Caco-2 (cell line): ENCODE results near the gene PPP2R3B. TPM values are rescaled to one million over a fixed set of nuclear protein-coding genes. Genes with fewer than 3 reads are reported as not detected.

Experiments
- BruUV-seq: library from RNA; stranded (reverse); fragments of 400-500 nt; replicated peaks from 2 replicates; lab custom pipeline; 2021; lab: Mats Ljungman, UMichigan
- CTCF ChIA-PET: fragments of 300-600 bp; sonication (Branson Sonifier 250); formaldehyde crosslinking; loops from one replicate; lab custom pipeline; 2022; ENCODE audit warnings: antibody characterized with exemption; lab: Charles Lee
- POLR2A ChIA-PET: fragments of 300-600 bp; sonication (Branson Sonifier 250); formaldehyde crosslinking; loops from one replicate; lab custom pipeline; 2022; ENCODE audit warnings: antibody characterized with exemption; lab: Charles Lee
- DNase-seq, 2 experiments: peaks; one replicate each; pipeline versions ENCODE4 v3.0.0 to v3.0.0-alpha.2; 2020 to 2022
- H3K27me3 ChIP-seq: replicated peaks from 2 replicates; pipeline ENCODE4 v1.6.0; 2011; ENCODE audit warnings: low read length; ENCODE audit not compliant: control insufficient read depth, insufficient read depth
- H3K36me3 ChIP-seq: 2 replicates; pipeline ENCODE4 v1.5.1; 2011; ENCODE audit warnings: low read length; ENCODE audit not compliant: control insufficient read depth, insufficient read depth
- H3K4me1 ChIP-seq: fragments of 250-450 bp; sonication (Bioruptor Pico); 2 replicates; pipeline ENCODE4 v1.5.1; 2020; ENCODE audit warnings: mild to moderate bottlenecking
- H3K4me3 ChIP-seq: 2 replicates; pipeline ENCODE4 v1.5.1; 2011; ENCODE audit warnings: low read depth, mild to moderate bottlenecking, control low read depth, low read length
- H3K9me3 ChIP-seq: fragments of 250-450 bp; sonication (Bioruptor Pico); 2 replicates; pipeline ENCODE4 v1.5.1; 2020; ENCODE audit warnings: mild to moderate bottlenecking, moderate library complexity
- H3K27ac Mint-ChIP-seq: one replicate; pipeline ENCODE4 v1.8.0; 2022; ENCODE audit warnings: mixed read lengths; ENCODE audit not compliant: unreplicated experiment
- H3K27me3 Mint-ChIP-seq: one replicate; pipeline ENCODE4 v1.8.0; 2022; ENCODE audit warnings: mixed read lengths; ENCODE audit not compliant: insufficient read depth, unreplicated experiment
- H3K36me3 Mint-ChIP-seq: one replicate; pipeline ENCODE4 v1.8.0; 2022; ENCODE audit warnings: mild to moderate bottlenecking, mixed read lengths; ENCODE audit not compliant: insufficient read depth, unreplicated experiment
- H3K4me1 Mint-ChIP-seq: one replicate; pipeline ENCODE4 v1.8.0; 2022; ENCODE audit warnings: low read depth, mixed read lengths; ENCODE audit not compliant: unreplicated experiment
- H3K4me3 Mint-ChIP-seq: one replicate; pipeline ENCODE4 v1.8.0; 2022; ENCODE audit warnings: mild to moderate bottlenecking, moderate library complexity, mixed read lengths; ENCODE audit not compliant: unreplicated experiment
- H3K9me3 Mint-ChIP-seq: one replicate; pipeline ENCODE4 v1.8.0; 2022; ENCODE audit warnings: mixed read lengths; ENCODE audit not compliant: unreplicated experiment
- intact Hi-C: fragments of 100-400 bp; cut with micrococcal nuclease; formaldehyde crosslinking; loops from one replicate; pipeline ENCODE4 v1.10.0; 2022; ENCODE audit not compliant: unreplicated experiment
- total RNA-seq: library from RNA; stranded (reverse); gene quantifications from 2 replicates; pipeline ENCODE4 v1.2.3, GENCODE V29; 2022
- TF ChIP-seq, protein P1 (sequence below), 2 experiments: fragments of 200-600 bp in 1 of 2; IDR thresholded peaks; 1 replicate in 1 of 2; 2 replicates in 1 of 2; pipeline versions ENCODE4 v1.5.1 to v1.8.0; 2011 to 2022; ENCODE audit warnings: antibody characterized with exemption in 1 of 2, control low read depth in 1 of 2, inconsistent platforms in 1 of 2, low read depth in 1 of 2, low read length in 1 of 2, mild to moderate bottlenecking in 1 of 2, moderate library complexity in 1 of 2; ENCODE audit not compliant: insufficient read depth in 1 of 2, severe bottlenecking in 1 of 2, unreplicated experiment in 1 of 2

The PPP2R3B gene
- total RNA-seq, 1 experiment from 2014 or later = 71.3 TPM

DNA sequence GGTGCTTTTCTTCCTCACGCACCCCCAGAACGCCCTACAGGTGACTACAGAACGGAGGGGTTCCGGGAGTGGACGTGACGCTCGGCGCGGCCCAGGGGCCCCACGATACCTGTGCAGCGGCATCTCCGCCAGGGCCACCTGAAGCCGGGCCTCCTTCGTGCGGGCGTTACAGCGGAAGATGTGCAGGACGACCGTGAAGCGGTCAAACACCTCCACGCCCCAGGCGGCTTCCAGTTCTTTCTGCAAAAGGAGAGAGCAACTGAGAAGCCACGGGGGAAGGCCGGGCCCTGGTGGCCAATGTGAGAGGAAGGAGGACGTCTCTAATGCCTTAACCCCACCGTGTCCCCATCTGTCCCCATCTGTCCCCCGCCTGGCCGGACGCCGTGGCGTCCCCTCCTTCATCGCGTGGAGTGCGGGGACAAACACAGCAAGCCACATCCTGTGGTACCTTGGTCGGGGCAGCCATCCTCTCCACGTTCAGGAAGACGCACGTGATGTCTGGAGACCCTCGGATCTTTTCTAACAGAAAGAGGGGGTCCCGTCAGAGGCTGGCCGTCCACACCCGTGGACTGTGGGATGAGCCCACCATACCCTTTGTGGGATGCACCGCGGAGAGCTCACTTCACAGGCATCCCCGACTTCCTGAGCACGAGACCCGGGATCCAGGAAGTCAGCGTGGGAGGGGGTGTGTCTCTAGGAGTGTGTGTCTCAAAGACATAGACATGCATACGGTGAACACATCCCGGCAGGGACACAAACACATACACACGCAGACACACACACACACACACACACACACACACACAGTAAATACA lies 71.7 kb downstream of the PPP2R3B start:
- Mint-ChIP-seq H3K36me3 (peaks cover 55% of the 10 kb centered on the region), H3K4me3 (no peak overlapping the region), H3K9me3 (no peaks in the 10 kb centered on the region), H3K4me1 (no peaks in the 10 kb centered on the region), H3K27ac (no peak overlapping the region), H3K27me3 (no peaks in the 10 kb centered on the region)
- Histone ChIP-seq H3K27me3 (no peaks in the 10 kb centered on the region), H3K36me3 (peaks cover 10% of the 10 kb centered on the region), H3K9me3 (no peaks in the 10 kb centered on the region), H3K4me3 (no peak overlapping the region), H3K4me1 (no peaks in the 10 kb centered on the region)
- no peak for DNase-seq
- TF ChIP-seq, protein P1, sequence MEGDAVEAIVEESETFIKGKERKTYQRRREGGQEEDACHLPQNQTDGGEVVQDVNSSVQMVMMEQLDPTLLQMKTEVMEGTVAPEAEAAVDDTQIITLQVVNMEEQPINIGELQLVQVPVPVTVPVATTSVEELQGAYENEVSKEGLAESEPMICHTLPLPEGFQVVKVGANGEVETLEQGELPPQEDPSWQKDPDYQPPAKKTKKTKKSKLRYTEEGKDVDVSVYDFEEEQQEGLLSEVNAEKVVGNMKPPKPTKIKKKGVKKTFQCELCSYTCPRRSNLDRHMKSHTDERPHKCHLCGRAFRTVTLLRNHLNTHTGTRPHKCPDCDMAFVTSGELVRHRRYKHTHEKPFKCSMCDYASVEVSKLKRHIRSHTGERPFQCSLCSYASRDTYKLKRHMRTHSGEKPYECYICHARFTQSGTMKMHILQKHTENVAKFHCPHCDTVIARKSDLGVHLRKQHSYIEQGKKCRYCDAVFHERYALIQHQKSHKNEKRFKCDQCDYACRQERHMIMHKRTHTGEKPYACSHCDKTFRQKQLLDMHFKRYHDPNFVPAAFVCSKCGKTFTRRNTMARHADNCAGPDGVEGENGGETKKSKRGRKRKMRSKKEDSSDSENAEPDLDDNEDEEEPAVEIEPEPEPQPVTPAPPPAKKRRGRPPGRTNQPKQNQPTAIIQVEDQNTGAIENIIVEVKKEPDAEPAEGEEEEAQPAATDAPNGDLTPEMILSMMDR (IDR thresholded peaks at IDR 0.05; ENCODE audit: insufficient read depth in 1 of 2, low read depth in 1 of 2, low read length in 1 of 2, severe bottlenecking in 1 of 2, unreplicated experiment in 1 of 2) = no peak
- BruUV-seq = TSS peak; percentile 16
- CTCF ChIA-PET = no interaction called here
- POLR2A ChIA-PET = no interaction called here
- intact Hi-C loops = loop anchor here (5.0 kb wide), 1 partner anchor 1277 kb away; the partner anchor contains the start of gene AKAP17A

DNA sequence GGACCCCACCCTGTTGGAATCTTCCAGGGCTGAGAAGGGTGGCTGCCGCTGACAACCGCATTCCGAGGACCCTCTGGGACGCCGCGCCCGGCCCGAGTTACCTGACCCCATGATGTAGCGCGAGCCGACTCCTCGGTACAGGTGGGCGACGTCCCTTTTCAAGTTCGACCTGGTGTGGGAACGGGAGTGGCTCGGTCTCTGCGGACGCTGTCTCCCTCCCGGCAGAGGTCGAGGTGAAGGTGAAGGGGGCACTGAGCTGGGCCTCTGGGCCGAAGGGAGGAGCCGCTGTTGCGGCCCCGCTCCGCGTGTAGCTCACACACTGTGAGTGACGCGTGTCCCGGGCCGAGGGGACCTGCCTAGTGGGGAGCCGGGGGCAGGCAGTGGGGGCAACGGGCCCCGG lies 72.7 kb downstream of the PPP2R3B start:
- TF ChIP-seq, protein P1 (IDR thresholded peaks at IDR 0.05; ENCODE audit: insufficient read depth in 1 of 2, low read depth in 1 of 2, low read length in 1 of 2, severe bottlenecking in 1 of 2, unreplicated experiment in 1 of 2) = no peak
- CTCF ChIA-PET = no interaction called here
- no peak for DNase-seq
- H3K4me1 ChIP-seq = no peaks in the 10 kb centered on the region
- H3K4me3 ChIP-seq = no peak overlapping the region
- H3K27me3 ChIP-seq = no peaks in the 10 kb centered on the region
- H3K27me3 Mint-ChIP-seq = no peaks in the 10 kb centered on the region
- H3K9me3 ChIP-seq = no peaks in the 10 kb centered on the region
- H3K4me3 Mint-ChIP-seq = no peak overlapping the region
- intact Hi-C loops = no loop called here
- H3K36me3 Mint-ChIP-seq = peaks cover 62% of the 10 kb centered on the region
- no TSS peak for BruUV-seq
- peaks cover 10% of the 10 kb centered on the region for H3K36me3 ChIP-seq
- H3K9me3 Mint-ChIP-seq = no peaks in the 10 kb centered on the region
- POLR2A ChIA-PET = no interaction called here
- no peak overlapping the region for H3K27ac Mint-ChIP-seq
- H3K4me1 Mint-ChIP-seq = no peaks in the 10 kb centered on the region

DNA sequence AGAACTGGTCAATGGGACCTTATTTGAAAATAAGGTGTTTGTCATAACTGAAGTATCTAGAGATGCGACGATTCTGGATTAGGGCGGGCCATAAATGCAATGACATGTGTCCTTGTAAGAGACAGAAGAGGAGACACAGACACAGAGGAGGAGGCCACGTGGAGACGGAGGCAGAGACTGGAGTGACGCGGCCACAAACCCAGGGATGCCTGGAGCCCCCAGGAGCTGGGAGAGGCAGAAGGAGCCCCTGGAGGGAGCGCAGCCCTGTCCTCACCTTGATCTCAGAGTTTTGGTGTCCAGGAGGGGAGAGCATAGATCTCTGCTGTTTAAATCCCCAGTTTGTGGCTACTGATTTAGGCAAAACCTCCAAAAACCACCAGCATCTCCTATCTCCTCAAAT lies 73.2 kb downstream of the PPP2R3B start:
- no peak overlapping the region for H3K4me3 Mint-ChIP-seq
- H3K9me3 Mint-ChIP-seq = no peaks in the 10 kb centered on the region
- POLR2A ChIA-PET = no interaction called here
- no TSS peak for BruUV-seq
- H3K4me1 Mint-ChIP-seq = no peaks in the 10 kb centered on the region
- intact Hi-C loops = no loop called here
- Histone ChIP-seq H3K4me3 (no peak overlapping the region), H3K27me3 (no peaks in the 10 kb centered on the region), H3K9me3 (no peaks in the 10 kb centered on the region), H3K36me3 (peaks cover 10% of the 10 kb centered on the region), H3K4me1 (no peaks in the 10 kb centered on the region)
- no peak for DNase-seq
- CTCF ChIA-PET = no interaction called here
- no peak overlapping the region for H3K27ac Mint-ChIP-seq
- H3K27me3 Mint-ChIP-seq = no peaks in the 10 kb centered on the region
- peaks cover 62% of the 10 kb centered on the region for H3K36me3 Mint-ChIP-seq
- TF ChIP-seq, protein P1 (IDR thresholded peaks at IDR 0.05; ENCODE audit: insufficient read depth in 1 of 2, low read depth in 1 of 2, low read length in 1 of 2, severe bottlenecking in 1 of 2, unreplicated experiment in 1 of 2) = no peak
